MM.1S (cell line): Measurements from ENCODE around the gene CACNB2.

Experiments
- DNase-seq: peaks from one replicate; pipeline ENCODE4 v3.0.0-alpha.2; 2015
- H2AFZ ChIP-seq: fragments of 300-600 bp; sonication (generic); 2 replicates; pipeline ENCODE4 v1.6.0; 2016; ENCODE audit warnings: antibody characterized with exemption, low read length
- H3F3A ChIP-seq: fragments of 300-600 bp; sonication (generic); 2 replicates; pipeline ENCODE4 v1.6.1; 2016; ENCODE audit warnings: mild to moderate bottlenecking, antibody characterized with exemption, low read length, moderate library complexity, mixed read lengths; ENCODE audit not compliant: insufficient read depth
- H3K27ac ChIP-seq: fragments of 300-600 bp; sonication (generic); 2 replicates; pipeline ENCODE4 v1.5.1; 2016; ENCODE audit warnings: mild to moderate bottlenecking, low read length
- H3K27me3 ChIP-seq: fragments of 300-600 bp; sonication (generic); replicated peaks from 2 replicates; pipeline ENCODE4 v1.6.0; 2016; ENCODE audit warnings: low read length; ENCODE audit not compliant: insufficient read depth
- H3K36me3 ChIP-seq: fragments of 300-600 bp; sonication (generic); replicated peaks from 2 replicates; pipeline ENCODE4 v1.6.1; 2016; ENCODE audit warnings: mild to moderate bottlenecking, low read length, mixed read lengths; ENCODE audit not compliant: insufficient read depth
- H3K4me1 ChIP-seq: fragments of 300-600 bp; sonication (generic); 2 replicates; pipeline ENCODE4 v1.6.1; 2016; ENCODE audit warnings: low read length, mixed read lengths
- H3K4me2 ChIP-seq: fragments of 300-600 bp; sonication (generic); 2 replicates; pipeline ENCODE4 v1.6.0; 2016; ENCODE audit warnings: low read depth, low read length
- H3K4me3 ChIP-seq: fragments of 300-600 bp; sonication (generic); 2 replicates; pipeline ENCODE4 v1.5.1; 2016; ENCODE audit warnings: low read length, mixed read lengths
- H3K79me2 ChIP-seq: fragments of 300-600 bp; sonication (generic); 2 replicates; pipeline ENCODE4 v1.6.1; 2016; ENCODE audit warnings: mixed run types, low read length, mixed read lengths
- H3K9ac ChIP-seq: fragments of 300-600 bp; sonication (generic); 2 replicates; pipeline ENCODE4 v1.6.1; 2016; ENCODE audit warnings: low read length, mixed read lengths
- H3K9me2 ChIP-seq: fragments of 300-600 bp; sonication (generic); replicated peaks from 2 replicates; pipeline ENCODE4 v1.6.1; 2016; ENCODE audit warnings: mild to moderate bottlenecking, low read length, mixed read lengths; ENCODE audit not compliant: insufficient read depth
- H3K9me3 ChIP-seq: fragments of 300-600 bp; sonication (generic); replicated peaks from 2 replicates; pipeline ENCODE4 v1.6.1; 2016; ENCODE audit warnings: mild to moderate bottlenecking, low read length, mixed read lengths; ENCODE audit not compliant: insufficient read depth
- H4K20me1 ChIP-seq: fragments of 300-600 bp; sonication (generic); 2 replicates; pipeline ENCODE4 v1.6.1; 2016; ENCODE audit warnings: mild to moderate bottlenecking, low read length, moderate library complexity, mixed read lengths; ENCODE audit not compliant: insufficient read depth
- EZH2 ChIP-seq: fragments of 300-600 bp; sonication (generic); optimal IDR thresholded peaks from 2 replicates; pipeline ENCODE3; 2017; ENCODE audit warnings: low read depth, mild to moderate bottlenecking, antibody characterized with exemption, low read length, mixed read lengths
- EZH2phosphoT487 ChIP-seq: fragments of 300-600 bp; sonication (generic); IDR thresholded peaks from 2 replicates; pipeline ENCODE4 v1.6.1; 2018; ENCODE audit warnings: antibody characterized with exemption, low read length
- TF ChIP-seq, protein P1 (sequence below): fragments of 300-600 bp; sonication (generic); IDR thresholded peaks from 2 replicates; pipeline ENCODE4 v1.5.1; 2016; ENCODE audit warnings: antibody characterized with exemption, low read length, mixed read lengths

The CACNB2 gene

DNA sequence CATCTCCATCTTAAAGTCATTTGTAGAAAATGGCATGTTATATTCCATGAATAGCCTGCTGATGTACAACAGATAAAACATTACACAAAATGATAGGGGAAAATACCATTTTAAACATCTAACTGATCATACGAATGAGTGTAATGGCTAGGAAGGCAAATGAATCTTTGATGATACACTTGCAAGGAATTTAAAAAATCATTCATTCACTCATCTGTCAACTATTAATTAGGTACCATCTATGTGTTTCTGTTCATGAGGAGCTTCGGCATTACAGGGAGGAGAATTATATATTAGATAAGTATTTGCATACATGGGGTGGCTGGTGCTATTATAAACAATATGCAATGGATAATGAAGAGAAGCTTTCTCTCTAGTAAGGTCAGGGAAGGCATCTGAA is 183.7 kb downstream of the CACNB2 start:
- Histone ChIP-seq H3K79me2 (no peaks in the 10 kb centered on the region), H4K20me1 (no peaks in the 10 kb centered on the region), H3K9me3 (no peaks in the 10 kb centered on the region), H3K27me3 (no peaks in the 10 kb centered on the region), H3K9me2 (no peaks in the 10 kb centered on the region), H3K4me3 (no peak overlapping the region), H3K4me2 (no peak overlapping the region), H3K9ac (no peak overlapping the region), H3K27ac (no peak overlapping the region), H2AFZ (no peak overlapping the region), H3K36me3 (no peaks in the 10 kb centered on the region), H3F3A (no peaks in the 10 kb centered on the region), H3K4me1 (no peaks in the 10 kb centered on the region)
- no peak for TF ChIP-seq EZH2phosphoT487
- no peak for DNase-seq

- H3F3A ChIP-seq = no peaks in the 10 kb centered on the region
- no peaks in the 10 kb centered on the region for H4K20me1 ChIP-seq
- no peak for DNase-seq
- no peaks in the 10 kb centered on the region for H3K9me3 ChIP-seq
- no peaks in the 10 kb centered on the region for H3K27me3 ChIP-seq
- no peak overlapping the region for H3K27ac ChIP-seq
- H3K79me2 ChIP-seq = no peaks in the 10 kb centered on the region
- no peaks in the 10 kb centered on the region for H3K36me3 ChIP-seq
- no peak overlapping the region for H2AFZ ChIP-seq
- no peak overlapping the region for H3K9ac ChIP-seq
- no peaks in the 10 kb centered on the region for H3K9me2 ChIP-seq
- no peak overlapping the region for H3K4me3 ChIP-seq
- H3K4me1 ChIP-seq = no peaks in the 10 kb centered on the region
- TF ChIP-seq EZH2phosphoT487 (no peak), EZH2 (no peak)
- TF ChIP-seq, protein P1, sequence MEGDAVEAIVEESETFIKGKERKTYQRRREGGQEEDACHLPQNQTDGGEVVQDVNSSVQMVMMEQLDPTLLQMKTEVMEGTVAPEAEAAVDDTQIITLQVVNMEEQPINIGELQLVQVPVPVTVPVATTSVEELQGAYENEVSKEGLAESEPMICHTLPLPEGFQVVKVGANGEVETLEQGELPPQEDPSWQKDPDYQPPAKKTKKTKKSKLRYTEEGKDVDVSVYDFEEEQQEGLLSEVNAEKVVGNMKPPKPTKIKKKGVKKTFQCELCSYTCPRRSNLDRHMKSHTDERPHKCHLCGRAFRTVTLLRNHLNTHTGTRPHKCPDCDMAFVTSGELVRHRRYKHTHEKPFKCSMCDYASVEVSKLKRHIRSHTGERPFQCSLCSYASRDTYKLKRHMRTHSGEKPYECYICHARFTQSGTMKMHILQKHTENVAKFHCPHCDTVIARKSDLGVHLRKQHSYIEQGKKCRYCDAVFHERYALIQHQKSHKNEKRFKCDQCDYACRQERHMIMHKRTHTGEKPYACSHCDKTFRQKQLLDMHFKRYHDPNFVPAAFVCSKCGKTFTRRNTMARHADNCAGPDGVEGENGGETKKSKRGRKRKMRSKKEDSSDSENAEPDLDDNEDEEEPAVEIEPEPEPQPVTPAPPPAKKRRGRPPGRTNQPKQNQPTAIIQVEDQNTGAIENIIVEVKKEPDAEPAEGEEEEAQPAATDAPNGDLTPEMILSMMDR = no peak
- no peak overlapping the region for H3K4me2 ChIP-seq
Measured at GRCh38 chr10:18325410-18325809, 185.2 kb downstream of the CACNB2 start.

DNA sequence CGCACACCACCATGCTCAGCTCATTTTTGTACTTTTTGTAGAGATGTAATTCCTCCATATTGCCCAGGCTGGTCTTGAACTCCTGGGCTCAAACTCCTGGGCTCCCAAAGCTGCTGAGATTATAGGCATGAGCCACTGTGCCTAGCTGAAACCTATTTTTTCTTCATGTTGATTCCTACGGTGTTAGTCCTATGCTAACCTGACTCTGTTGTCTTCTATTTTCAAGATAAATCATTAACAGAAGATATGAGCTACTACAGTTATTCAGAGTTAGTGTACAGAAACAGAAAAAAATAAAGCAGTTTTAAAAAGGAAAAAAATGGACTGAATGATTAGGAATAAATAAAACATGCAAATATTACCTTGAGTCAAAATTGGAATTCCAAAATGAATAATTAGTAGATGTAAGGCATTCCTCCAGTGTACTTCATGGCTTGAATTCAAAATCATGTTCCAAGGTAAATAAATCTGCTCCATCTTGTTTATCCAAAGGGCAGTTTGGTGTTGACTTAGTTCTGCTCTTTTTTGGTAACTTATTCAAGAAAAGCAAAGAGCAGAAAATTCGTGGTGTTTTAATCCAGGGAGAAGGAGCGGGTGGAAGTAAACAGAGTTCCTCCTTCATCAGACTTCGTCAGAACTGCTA is 185.8 kb downstream of the CACNB2 start:
- no peak overlapping the region for H3K27ac ChIP-seq

GRCh38 chr10:18328941-18329340 is 188.7 kb downstream of the CACNB2 start:
- no peaks in the 10 kb centered on the region for H3K36me3 ChIP-seq
- no peaks in the 10 kb centered on the region for H4K20me1 ChIP-seq
- H3K9me2 ChIP-seq = no peaks in the 10 kb centered on the region
- DNase-seq = no peak
- H3K27me3 ChIP-seq = no peaks in the 10 kb centered on the region
- H2AFZ ChIP-seq = no peak overlapping the region
- no peaks in the 10 kb centered on the region for H3K9me3 ChIP-seq
- TF ChIP-seq EZH2 (no peak), EZH2phosphoT487 (no peak)
- TF ChIP-seq, protein P1 = no peak
- H3K9ac ChIP-seq = no peak overlapping the region
- H3K27ac ChIP-seq = no peak overlapping the region
- no peak overlapping the region for H3K4me2 ChIP-seq
- H3K79me2 ChIP-seq = no peaks in the 10 kb centered on the region
- no peaks in the 10 kb centered on the region for H3K4me1 ChIP-seq
- no peaks in the 10 kb centered on the region for H3F3A ChIP-seq
- H3K4me3 ChIP-seq = no peak overlapping the region

More for the DNA sequence above, 185.8 kb downstream of the CACNB2 start:
- H3K4me2 ChIP-seq = no peak overlapping the region
- no peak for TF ChIP-seq EZH2phosphoT487
- TF ChIP-seq, protein P1 = no peak
- no peak for TF ChIP-seq EZH2
- no peaks in the 10 kb centered on the region for H4K20me1 ChIP-seq
- H3K79me2 ChIP-seq = no peaks in the 10 kb centered on the region
- no peaks in the 10 kb centered on the region for H3K36me3 ChIP-seq
- H3K9ac ChIP-seq = no peak overlapping the region
- DNase-seq = no peak
- no peak overlapping the region for H3K4me3 ChIP-seq
- H3K9me3 ChIP-seq = no peaks in the 10 kb centered on the region
- no peaks in the 10 kb centered on the region for H3F3A ChIP-seq
- no peaks in the 10 kb centered on the region for H3K9me2 ChIP-seq
- H3K4me1 ChIP-seq = no peaks in the 10 kb centered on the region
- H3K27me3 ChIP-seq = no peaks in the 10 kb centered on the region
- H2AFZ ChIP-seq = no peak overlapping the region
